ENCODE measurements around the gene USP30. TPM values are rescaled to one million over a fixed set of nuclear protein-coding genes. Genes with fewer than 3 reads are reported as not detected.

The USP30 gene
- total and polyA plus RNA-seq, 4 donors = 16.3 to 25.2 (median 23.4) TPM

DNA sequence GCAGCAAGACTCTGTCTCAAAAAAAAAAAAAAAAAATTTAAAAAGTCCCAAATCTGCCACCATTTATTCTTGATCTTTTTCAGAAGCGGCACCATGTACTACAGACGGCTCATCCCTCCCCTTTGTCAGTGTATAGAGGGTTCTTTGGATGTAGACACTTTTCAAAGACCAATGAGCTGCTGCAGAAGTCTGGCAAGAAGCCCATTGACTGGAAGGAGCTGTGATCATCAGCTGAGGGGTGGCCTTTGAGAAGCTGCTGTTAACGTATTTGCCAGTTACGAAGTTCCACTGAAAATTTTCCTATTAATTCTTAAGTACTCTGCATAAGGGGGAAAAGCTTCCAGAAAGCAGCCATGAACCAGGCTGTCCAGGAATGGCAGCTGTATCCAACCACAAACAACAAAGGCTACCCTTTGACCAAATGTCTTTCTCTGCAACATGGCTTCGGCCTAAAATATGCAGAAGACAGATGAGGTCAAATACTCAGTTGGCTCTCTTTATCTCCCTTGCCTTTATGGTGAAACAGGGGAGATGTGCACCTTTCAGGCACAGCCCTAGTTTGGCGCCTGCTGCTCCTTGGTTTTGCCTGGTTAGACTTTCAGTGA is 57.5 kb downstream of the USP30 start:
- Histone ChIP-seq H3K27me3 (ENCODE audit: control insufficient read depth, insufficient read depth, low read length) (no peaks in the 10 kb centered on the region), H3K4me1 (ENCODE audit: control insufficient read depth, insufficient read depth, low read length) (peaks cover 26% of the 10 kb centered on the region), H3K4me3 (ENCODE audit: low read depth, low read length) (no peak overlapping the region), H3K36me3 (ENCODE audit: control insufficient read depth, insufficient read depth, low read length) (peaks cover 40% of the 10 kb centered on the region), H3K9me3 (ENCODE audit: control insufficient read depth, insufficient read depth, low read length) (no peaks in the 10 kb centered on the region), H3K27ac (ENCODE audit: low read depth, low read length) (peak overlapping the region; percentile 97)
- WGBS (ENCODE audit: insufficient coverage) = 78% methylated on average over 1 of the region's 6 CpGs
- DNase-seq (ENCODE audit: low read depth in 4 of 6, low spot score in 6 of 6) = peak in 2 of 6 donors; percentile 46 to 47

DNA sequence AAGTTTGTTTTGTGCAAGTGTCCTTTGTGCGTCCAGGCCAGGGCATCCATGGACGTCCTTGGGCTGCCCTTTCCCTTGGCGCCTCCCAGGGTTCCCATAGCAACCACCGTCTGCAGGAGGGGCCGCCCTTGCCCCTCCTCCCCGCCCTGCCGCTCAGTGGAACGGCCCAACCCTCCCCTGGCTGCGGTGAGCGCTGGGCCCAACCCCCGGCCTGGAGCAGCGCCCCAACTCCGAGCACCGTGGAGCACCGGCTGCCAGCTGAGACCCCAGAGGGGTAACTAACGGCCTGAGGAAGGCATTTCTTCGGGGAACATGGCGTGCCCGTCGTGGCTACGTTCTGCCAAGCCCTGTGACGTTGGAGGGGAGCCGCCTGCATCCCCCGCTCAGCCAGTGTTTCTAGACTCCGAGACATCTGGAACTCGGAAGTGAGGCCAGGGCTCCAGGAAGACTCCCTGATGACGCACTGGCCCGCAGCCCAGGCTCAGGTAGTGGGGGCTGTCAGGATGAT is 58.7 kb downstream of the USP30 start:
- H3K4me3 ChIP-seq (ENCODE audit: low read depth, low read length) = peak overlapping the region; percentile 72
- H3K27me3 ChIP-seq (ENCODE audit: control insufficient read depth, insufficient read depth, low read length) = no peaks in the 10 kb centered on the region
- WGBS (ENCODE audit: insufficient coverage) = 7% methylated on average over 28 of the region's 28 CpGs
- peak in 3 of 6 donors; percentile 67 to 92 (median 81) for DNase-seq (ENCODE audit: low read depth in 4 of 6, low spot score in 6 of 6)
- H3K9me3 ChIP-seq (ENCODE audit: control insufficient read depth, insufficient read depth, low read length) = no peaks in the 10 kb centered on the region
- peaks cover 28% of the 10 kb centered on the region for H3K36me3 ChIP-seq (ENCODE audit: control insufficient read depth, insufficient read depth, low read length)
- peaks cover 34% of the 10 kb centered on the region for H3K4me1 ChIP-seq (ENCODE audit: control insufficient read depth, insufficient read depth, low read length)
- peak overlapping the region; percentile 97 for H3K27ac ChIP-seq (ENCODE audit: low read depth, low read length)

DNA sequence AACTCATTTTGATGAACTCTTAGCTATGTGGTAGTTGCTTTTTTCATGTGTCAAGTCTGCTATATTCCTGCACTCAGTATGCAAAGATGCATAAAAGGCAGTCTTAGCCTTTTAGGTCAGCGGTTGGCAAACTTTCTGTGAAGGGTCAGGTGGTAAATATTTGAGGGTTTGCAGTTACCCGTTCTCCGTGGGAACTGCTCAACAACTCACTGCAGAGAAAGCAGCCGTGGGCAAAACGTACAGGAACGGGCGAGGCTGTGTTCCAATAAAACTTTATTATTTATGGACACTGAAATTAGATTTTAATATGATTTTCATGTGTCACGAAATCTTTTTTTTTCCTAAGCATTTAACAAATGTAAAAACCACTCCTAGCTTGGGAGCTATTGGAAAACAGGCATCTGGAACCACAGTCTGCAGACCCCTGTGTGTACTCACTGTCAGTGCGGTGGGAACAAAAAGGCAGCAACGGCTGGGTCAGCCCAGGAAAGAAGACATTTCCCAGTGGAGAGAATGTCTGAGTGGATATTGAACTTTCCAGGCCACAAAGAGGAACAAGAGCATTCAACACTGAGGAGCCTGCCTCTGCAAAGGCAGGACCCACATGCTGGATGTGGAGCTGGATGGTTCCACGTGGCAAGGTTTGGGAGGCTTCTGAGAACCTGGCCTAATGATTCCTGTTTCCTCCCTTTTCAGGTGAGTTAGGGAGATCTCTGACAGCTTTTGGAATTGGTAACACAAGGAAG is 60.5 kb downstream of the USP30 start:
- H3K36me3 ChIP-seq (ENCODE audit: control insufficient read depth, insufficient read depth, low read length) = peaks cover 20% of the 10 kb centered on the region
- H3K4me1 ChIP-seq (ENCODE audit: control insufficient read depth, insufficient read depth, low read length) = peaks cover 39% of the 10 kb centered on the region
- peak overlapping the region; percentile 3 for H3K27ac ChIP-seq (ENCODE audit: low read depth, low read length)
- no peaks in the 10 kb centered on the region for H3K9me3 ChIP-seq (ENCODE audit: control insufficient read depth, insufficient read depth, low read length)
- H3K4me3 ChIP-seq (ENCODE audit: low read depth, low read length) = no peak overlapping the region
- no peaks in the 10 kb centered on the region for H3K27me3 ChIP-seq (ENCODE audit: control insufficient read depth, insufficient read depth, low read length)
- DNase-seq (ENCODE audit: low read depth in 4 of 6, low spot score in 6 of 6) = no peak
- 60% methylated on average over 3 of the region's 11 CpGs for WGBS (ENCODE audit: insufficient coverage)

DNA sequence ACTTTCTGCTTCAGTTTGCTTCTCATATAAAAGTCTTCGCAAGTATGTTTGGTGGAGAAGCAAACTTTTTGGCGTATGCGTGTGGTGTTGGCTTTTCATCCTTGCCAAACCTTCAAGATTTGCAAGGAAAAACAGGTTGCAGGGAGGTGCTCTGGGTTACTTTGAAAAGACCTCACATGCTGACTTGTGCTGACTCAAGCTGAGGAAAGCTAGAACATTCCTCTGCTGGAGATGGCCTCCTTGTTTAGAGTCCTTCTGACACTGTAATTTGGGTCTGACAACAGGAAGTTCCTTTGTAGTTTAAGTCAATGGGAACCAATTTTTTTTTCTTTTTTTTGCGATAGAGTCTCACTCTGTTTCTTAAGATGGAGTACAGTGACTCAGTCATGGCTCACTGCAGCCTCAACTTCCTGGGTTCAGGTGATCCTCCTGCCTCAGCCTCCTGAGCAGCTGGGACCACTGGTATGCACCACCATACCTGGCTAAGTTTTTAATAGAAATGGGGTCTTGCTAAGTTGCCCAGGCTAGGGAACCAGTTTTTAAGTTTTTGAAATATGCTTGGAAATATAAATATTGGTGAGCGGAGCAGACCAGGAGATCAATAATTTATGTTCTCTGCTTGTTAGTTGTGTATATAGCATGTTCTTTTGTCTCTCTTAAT is 61.4 kb downstream of the USP30 start:
- Histone ChIP-seq H3K36me3 (ENCODE audit: control insufficient read depth, insufficient read depth, low read length) (peaks cover 12% of the 10 kb centered on the region), H3K4me1 (ENCODE audit: control insufficient read depth, insufficient read depth, low read length) (peaks cover 39% of the 10 kb centered on the region), H3K9me3 (ENCODE audit: control insufficient read depth, insufficient read depth, low read length) (no peaks in the 10 kb centered on the region), H3K4me3 (ENCODE audit: low read depth, low read length) (no peak overlapping the region), H3K27ac (ENCODE audit: low read depth, low read length) (peak overlapping the region; percentile 45), H3K27me3 (ENCODE audit: control insufficient read depth, insufficient read depth, low read length) (no peaks in the 10 kb centered on the region)
- 100% methylated on average over 4 of the region's 5 CpGs for WGBS (ENCODE audit: insufficient coverage)
- no peak for DNase-seq (ENCODE audit: low read depth in 4 of 6, low spot score in 6 of 6)

DNA sequence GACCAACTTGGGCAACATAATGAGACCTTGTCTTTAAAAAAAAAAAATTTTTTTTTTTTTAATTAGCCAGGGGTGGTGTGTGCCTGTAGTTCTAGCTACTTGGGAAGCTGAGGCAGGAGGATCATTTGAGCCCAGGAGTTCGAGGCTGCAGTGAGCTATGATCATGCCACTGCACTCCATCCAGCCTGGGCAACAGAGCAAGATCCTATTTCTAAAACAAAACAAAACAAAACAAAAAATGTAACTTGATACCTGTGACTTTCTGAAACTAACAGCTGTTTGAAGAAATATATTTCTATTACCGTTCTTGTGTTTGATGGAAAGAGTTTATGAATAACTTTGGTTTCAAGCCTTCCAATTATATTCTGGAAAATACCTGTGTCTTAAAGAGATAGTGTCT is 62.3 kb downstream of the USP30 start:
- H3K36me3 ChIP-seq (ENCODE audit: control insufficient read depth, insufficient read depth, low read length) = peaks cover 12% of the 10 kb centered on the region
- no peaks in the 10 kb centered on the region for H3K9me3 ChIP-seq (ENCODE audit: control insufficient read depth, insufficient read depth, low read length)
- no peak overlapping the region for H3K27ac ChIP-seq (ENCODE audit: low read depth, low read length)
- no peak for DNase-seq (ENCODE audit: low read depth in 4 of 6, low spot score in 6 of 6)
- H3K4me1 ChIP-seq (ENCODE audit: control insufficient read depth, insufficient read depth, low read length) = peaks cover 36% of the 10 kb centered on the region
- WGBS (ENCODE audit: insufficient coverage) = no CpG with 5 or more reads among the region's 2 CpGs
- H3K4me3 ChIP-seq (ENCODE audit: low read depth, low read length) = no peak overlapping the region
- no peaks in the 10 kb centered on the region for H3K27me3 ChIP-seq (ENCODE audit: control insufficient read depth, insufficient read depth, low read length)

DNA sequence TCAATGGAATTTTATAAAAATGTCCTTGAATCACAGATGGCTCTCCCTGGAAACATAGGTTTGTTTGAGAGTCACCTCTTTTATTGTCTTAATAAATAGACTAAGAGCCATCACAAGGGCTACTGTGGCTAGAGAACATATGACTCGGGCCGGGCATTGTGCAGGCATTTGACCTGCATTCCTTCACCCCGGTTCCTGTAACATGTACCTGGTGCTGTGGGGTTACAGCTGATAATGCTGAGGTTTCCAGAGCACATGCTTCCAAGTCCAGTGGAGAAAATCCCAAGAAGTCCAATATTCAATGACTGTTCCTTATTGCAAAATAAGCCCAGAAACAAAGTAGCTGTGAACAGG is 63.0 kb downstream of the USP30 start:
- Histone ChIP-seq H3K9me3 (ENCODE audit: control insufficient read depth, insufficient read depth, low read length) (no peaks in the 10 kb centered on the region), H3K4me3 (ENCODE audit: low read depth, low read length) (no peak overlapping the region), H3K27me3 (ENCODE audit: control insufficient read depth, insufficient read depth, low read length) (no peaks in the 10 kb centered on the region), H3K36me3 (ENCODE audit: control insufficient read depth, insufficient read depth, low read length) (peaks cover 7% of the 10 kb centered on the region), H3K4me1 (ENCODE audit: control insufficient read depth, insufficient read depth, low read length) (peaks cover 29% of the 10 kb centered on the region), H3K27ac (ENCODE audit: low read depth, low read length) (peak overlapping the region; percentile 76)
- WGBS (ENCODE audit: insufficient coverage) = 71% methylated on average over 3 of the region's 3 CpGs
- no peak for DNase-seq (ENCODE audit: low read depth in 4 of 6, low spot score in 6 of 6)

DNA sequence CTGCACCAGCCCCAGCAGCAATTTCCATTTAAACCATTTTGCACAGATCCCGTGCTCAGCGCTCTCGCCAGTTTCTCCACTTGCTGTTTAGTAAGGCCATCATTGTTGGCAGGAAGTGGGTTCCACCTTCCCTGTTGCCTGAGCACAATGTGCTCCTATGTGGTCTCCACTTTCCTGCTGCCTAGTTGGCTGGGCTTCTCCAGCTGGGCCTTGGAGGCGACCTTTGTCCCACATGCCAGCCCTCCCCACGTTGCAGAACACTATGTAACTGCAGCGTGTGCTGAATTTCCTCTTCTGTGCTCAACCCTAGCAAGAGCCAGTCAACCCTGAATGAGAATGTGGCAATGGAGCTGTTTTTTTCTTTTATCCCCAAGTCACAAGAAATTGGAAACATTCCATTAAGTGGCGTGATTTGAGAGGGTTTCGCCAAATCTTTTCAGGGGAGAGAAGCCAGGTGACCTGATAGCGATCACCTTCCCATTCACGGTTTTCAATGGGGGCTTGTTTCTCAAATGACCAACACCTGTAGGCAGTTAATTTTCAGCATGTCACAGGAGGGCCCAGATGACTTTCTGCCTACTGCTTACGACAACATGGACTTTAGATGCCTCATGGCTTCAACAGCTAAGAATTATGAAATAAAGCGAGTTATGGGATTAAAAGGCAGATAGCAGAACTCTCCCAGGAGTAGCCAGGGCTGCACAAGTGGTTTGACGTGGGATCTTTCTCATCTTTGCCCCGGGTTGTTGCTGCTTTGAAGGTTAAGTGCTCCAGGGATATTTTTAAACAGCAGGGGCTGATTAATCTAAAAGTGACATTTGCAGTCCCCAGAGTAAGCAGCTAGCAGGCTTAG is 63.6 kb downstream of the USP30 start, which contains the start of gene ACACB:
TSS of gene ACACB (plus strand) at position 830 of the 853 bp plus-strand sequence. CDS start 22,819 bp downstream, outside the sequence.
- no peaks in the 10 kb centered on the region for H3K9me3 ChIP-seq (ENCODE audit: control insufficient read depth, insufficient read depth, low read length)
- no peaks in the 10 kb centered on the region for H3K27me3 ChIP-seq (ENCODE audit: control insufficient read depth, insufficient read depth, low read length)
- peaks cover 5% of the 10 kb centered on the region for H3K36me3 ChIP-seq (ENCODE audit: control insufficient read depth, insufficient read depth, low read length)
- H3K4me3 ChIP-seq (ENCODE audit: low read depth, low read length) = no peak within 1 kb of the TSS
- peaks cover 24% of the 10 kb centered on the region for H3K4me1 ChIP-seq (ENCODE audit: control insufficient read depth, insufficient read depth, low read length)
- H3K27ac ChIP-seq (ENCODE audit: low read depth, low read length) = peak within 1 kb of the TSS; percentile 76
- WGBS (ENCODE audit: insufficient coverage) = 44% methylated on average over 12 of the region's 14 CpGs
- peak in 2 of 6 donors; percentile 60 to 76 for DNase-seq (ENCODE audit: low read depth in 4 of 6, low spot score in 6 of 6)

DNA sequence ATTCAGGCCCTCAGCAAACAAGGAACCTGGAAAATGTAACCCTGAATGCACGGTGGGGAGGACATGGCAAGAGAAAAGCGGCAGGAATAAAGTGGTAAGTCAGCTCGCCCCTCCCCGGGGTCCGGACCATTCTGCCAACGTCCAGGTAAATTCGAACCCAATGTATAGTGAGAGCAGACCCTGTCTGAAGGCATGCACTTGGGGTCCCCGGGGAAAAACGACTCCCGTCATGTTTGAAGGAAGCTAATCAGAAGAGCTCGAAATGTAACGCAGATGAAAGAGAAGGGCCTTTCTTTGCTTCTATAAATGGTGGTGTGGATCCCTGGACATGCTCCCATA is 64.2 kb downstream of the USP30 start:
- peaks cover 18% of the 10 kb centered on the region for H3K4me1 ChIP-seq (ENCODE audit: control insufficient read depth, insufficient read depth, low read length)

DNA sequence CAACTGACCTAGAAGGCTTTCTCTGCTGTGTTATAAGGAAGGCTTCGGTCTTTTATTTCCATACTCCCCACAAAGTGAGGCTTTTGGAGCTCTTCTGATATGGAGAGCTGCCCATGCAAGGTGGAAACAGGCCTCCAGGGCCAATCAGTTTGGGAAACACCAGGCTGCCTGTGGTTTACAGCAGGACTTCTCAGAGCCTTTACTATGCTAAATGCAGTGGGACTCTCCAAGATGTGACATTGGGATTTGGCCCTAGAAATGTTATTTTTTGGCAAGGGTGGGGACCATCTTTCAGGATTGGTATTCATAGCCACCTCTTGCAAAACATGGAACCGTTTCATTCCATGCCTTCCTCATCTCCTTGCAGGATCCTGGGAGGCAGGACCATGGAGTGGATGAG is 67.7 kb downstream of the USP30 start:
- DNase-seq (ENCODE audit: low read depth in 4 of 6, low spot score in 6 of 6) = no peak
- no peaks in the 10 kb centered on the region for H3K27me3 ChIP-seq (ENCODE audit: control insufficient read depth, insufficient read depth, low read length)
- 80% methylated on average over 1 of the region's 2 CpGs for WGBS (ENCODE audit: insufficient coverage)
- no peak overlapping the region for H3K27ac ChIP-seq (ENCODE audit: low read depth, low read length)
- no peak overlapping the region for H3K4me3 ChIP-seq (ENCODE audit: low read depth, low read length)
- H3K36me3 ChIP-seq (ENCODE audit: control insufficient read depth, insufficient read depth, low read length) = peaks cover 2% of the 10 kb centered on the region
- H3K9me3 ChIP-seq (ENCODE audit: control insufficient read depth, insufficient read depth, low read length) = no peaks in the 10 kb centered on the region
- H3K4me1 ChIP-seq (ENCODE audit: control insufficient read depth, insufficient read depth, low read length) = peaks cover 13% of the 10 kb centered on the region

More for the DNA sequence above, 64.2 kb downstream of the USP30 start:
- peak overlapping the region; percentile 76 for H3K27ac ChIP-seq (ENCODE audit: low read depth, low read length)
- H3K4me3 ChIP-seq (ENCODE audit: low read depth, low read length) = no peak overlapping the region
- H3K36me3 ChIP-seq (ENCODE audit: control insufficient read depth, insufficient read depth, low read length) = peaks cover 2% of the 10 kb centered on the region
- WGBS (ENCODE audit: insufficient coverage) = 86% methylated on average over 7 of the region's 12 CpGs
- no peaks in the 10 kb centered on the region for H3K9me3 ChIP-seq (ENCODE audit: control insufficient read depth, insufficient read depth, low read length)
- no peak for DNase-seq (ENCODE audit: low read depth in 4 of 6, low spot score in 6 of 6)
- H3K27me3 ChIP-seq (ENCODE audit: control insufficient read depth, insufficient read depth, low read length) = no peaks in the 10 kb centered on the region

Measured in spinal cord (tissue), 10 donors.